Glutamatergic neuron (in vitro differentiated cells): ENCODE data around the gene SLBP. TPM values are rescaled to one million over a fixed set of nuclear protein-coding genes. Genes with fewer than 3 reads are reported as not detected.
A peak's percentile ranks its signal among the peaks of the same experiment; 100 is the strongest.

Experiments used
- DNase-seq: peaks from one replicate; pipeline ENCODE4 v3.0.0; 2022
- H3K27ac Mint-ChIP-seq: one replicate; pipeline ENCODE4 v1.8.0; 2020; ENCODE audit warnings: mild to moderate bottlenecking, mixed read lengths, inconsistent platforms; ENCODE audit not compliant: unreplicated experiment
- H3K27me3 Mint-ChIP-seq: one replicate; pipeline ENCODE4 v1.8.0; 2020; ENCODE audit warnings: mild to moderate bottlenecking, moderate library complexity, mixed read lengths, inconsistent platforms; ENCODE audit not compliant: unreplicated experiment
- H3K36me3 Mint-ChIP-seq: one replicate; pipeline ENCODE4 v1.8.0; 2020; ENCODE audit warnings: mild to moderate bottlenecking, mixed read lengths, inconsistent platforms; ENCODE audit not compliant: unreplicated experiment
- H3K4me1 Mint-ChIP-seq: one replicate; pipeline ENCODE4 v1.8.0; 2020; ENCODE audit warnings: mild to moderate bottlenecking, low read depth, mixed read lengths, inconsistent platforms; ENCODE audit not compliant: unreplicated experiment
- H3K4me3 Mint-ChIP-seq: one replicate; pipeline ENCODE4 v1.8.0; 2020; ENCODE audit warnings: mild to moderate bottlenecking, mixed read lengths, inconsistent platforms; ENCODE audit not compliant: unreplicated experiment
- H3K9me3 Mint-ChIP-seq: one replicate; pipeline ENCODE4 v1.8.0; 2020; ENCODE audit warnings: mild to moderate bottlenecking, moderate library complexity, mixed read lengths, inconsistent platforms; ENCODE audit not compliant: unreplicated experiment
- CTCF ChIP-seq: fragments of 200-600 bp; sonication (generic); IDR thresholded peaks from one replicate; pipeline ENCODE4 v1.5.0; 2021; ENCODE audit not compliant: partially characterized antibody, unreplicated experiment
- total RNA-seq: library from RNA; stranded (reverse); fragmentation: NEBNext Ultra II Directional; extraction: Animal tissue kit (Norgen Biotek cat#: 25700); gene quantifications from one replicate; pipeline ENCODE4 v1.2.1, GENCODE V29; 2021; ENCODE audit not compliant: unreplicated experiment

The SLBP gene
- total RNA-seq, 1 donor from 2014 or later: 25.0 TPM

- no peak for TF ChIP-seq CTCF
- H3K4me3 Mint-ChIP-seq: no peak overlapping the region
- no peaks in the 10 kb centered on the region for H3K36me3 Mint-ChIP-seq
Observed at GRCh38 chr4:1745697-1746096, 33.6 kb upstream of the SLBP start.

DNA sequence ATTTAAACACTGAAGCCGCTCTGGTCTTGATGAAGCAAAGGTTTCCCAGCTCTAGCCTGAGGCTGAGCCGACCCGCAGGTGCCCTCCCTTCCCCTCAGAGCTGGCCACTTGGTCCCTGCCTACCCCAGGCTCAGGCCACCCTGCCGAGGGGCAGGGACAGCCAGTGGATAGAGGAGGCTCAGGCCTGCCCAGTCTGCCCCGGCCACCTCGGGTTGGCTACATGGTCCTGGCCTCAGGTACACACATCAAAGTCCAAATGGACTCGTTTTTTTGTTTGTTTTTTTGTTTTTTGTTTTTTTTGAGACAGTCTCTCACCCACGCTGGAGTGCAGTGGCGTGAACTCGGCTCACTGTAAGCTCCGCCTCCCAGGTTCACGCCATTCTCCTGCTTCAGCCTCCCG lies 33.0 kb upstream of the SLBP start:
- Mint-ChIP-seq H3K4me1 (peaks cover 11% of the 10 kb centered on the region), H3K27me3 (peaks cover 3% of the 10 kb centered on the region), H3K36me3 (no peaks in the 10 kb centered on the region), H3K9me3 (peaks cover 5% of the 10 kb centered on the region), H3K27ac (no peak overlapping the region), H3K4me3 (no peak overlapping the region)
- TF ChIP-seq CTCF: no peak
- DNase-seq: no peak

More at GRCh38 chr4:1745697-1746096, 33.6 kb upstream of the SLBP start:
- Mint-ChIP-seq H3K27ac (no peak overlapping the region), H3K27me3 (peaks cover 3% of the 10 kb centered on the region), H3K4me1 (peaks cover 11% of the 10 kb centered on the region), H3K9me3 (peaks cover 3% of the 10 kb centered on the region)
- DNase-seq: no peak

GRCh38 chr4:1744552-1744951 lies 32.4 kb upstream of the SLBP start:
- DNase-seq: no peak
- Mint-ChIP-seq H3K4me1 (peaks cover 11% of the 10 kb centered on the region), H3K27ac (no peak overlapping the region), H3K27me3 (peaks cover 3% of the 10 kb centered on the region), H3K4me3 (no peak overlapping the region), H3K9me3 (peaks cover 5% of the 10 kb centered on the region), H3K36me3 (no peaks in the 10 kb centered on the region)
- TF ChIP-seq CTCF: no peak

GRCh38 chr4:1743975-1744374 lies 31.9 kb upstream of the SLBP start:
- peaks cover 3% of the 10 kb centered on the region for H3K27me3 Mint-ChIP-seq
- peaks cover 5% of the 10 kb centered on the region for H3K9me3 Mint-ChIP-seq
- peaks cover 11% of the 10 kb centered on the region for H3K4me1 Mint-ChIP-seq
- TF ChIP-seq CTCF: no peak
- H3K27ac Mint-ChIP-seq: no peak overlapping the region
- H3K4me3 Mint-ChIP-seq: no peak overlapping the region
- H3K36me3 Mint-ChIP-seq: peaks cover under 1% of the 10 kb centered on the region
- no peak for DNase-seq

GRCh38 chr4:1743551-1743950 lies 31.4 kb upstream of the SLBP start:
- H3K27me3 Mint-ChIP-seq: peaks cover 3% of the 10 kb centered on the region
- no peak for TF ChIP-seq CTCF
- no peak for DNase-seq
- no peak overlapping the region for H3K4me3 Mint-ChIP-seq
- peaks cover 5% of the 10 kb centered on the region for H3K36me3 Mint-ChIP-seq
- peak overlapping the region; percentile 4 for H3K27ac Mint-ChIP-seq
- H3K4me1 Mint-ChIP-seq: peaks cover 11% of the 10 kb centered on the region
- peaks cover 9% of the 10 kb centered on the region for H3K9me3 Mint-ChIP-seq
